Duodenal mucosa (tissue), 2 donors: ENCODE results near the gene QPCTL.

Source experiments
- H3K27ac ChIP-seq: one replicate; pipeline ENCODE4 v1.7.0; 2013; ENCODE audit warnings: low read depth, low read length
- H3K27me3 ChIP-seq, 2 donors: one replicate each; pipeline ENCODE4 v1.7.0; 2013; ENCODE audit warnings: low read length in 2 of 2, control low read depth in 1 of 2; ENCODE audit not compliant: insufficient read depth in 2 of 2, control insufficient read depth in 1 of 2
- H3K36me3 ChIP-seq, 2 donors: one replicate each; pipeline ENCODE4 v1.7.0; 2013; ENCODE audit warnings: low read length in 2 of 2, control low read depth in 1 of 2; ENCODE audit not compliant: insufficient read depth in 2 of 2, control insufficient read depth in 1 of 2
- H3K4me1 ChIP-seq, 2 donors: one replicate each; pipeline ENCODE4 v1.7.0; 2013; ENCODE audit warnings: low read length in 2 of 2, control low read depth in 1 of 2; ENCODE audit not compliant: insufficient read depth in 2 of 2, control insufficient read depth in 1 of 2
- H3K4me3 ChIP-seq, 2 donors: one replicate each; pipeline ENCODE4 v1.7.0; 2013; ENCODE audit warnings: low read length in 2 of 2, low read depth in 1 of 2
- H3K9ac ChIP-seq, 2 donors: one replicate each; pipeline ENCODE4 v1.7.0; 2013; ENCODE audit warnings: low read length in 2 of 2, low read depth in 1 of 2
- H3K9me3 ChIP-seq, 2 donors: one replicate each; pipeline ENCODE4 v1.7.0; 2013; ENCODE audit warnings: low read length in 2 of 2, control low read depth in 1 of 2; ENCODE audit not compliant: control insufficient read depth in 1 of 2

The QPCTL gene

GRCh38 chr19:45692187-45693105 lies at the start of gene QPCTL:
Gene QPCTL (plus strand): TSS chr19:45692666. CDS start chr19:45692704, 38 bp downstream.
- Histone ChIP-seq H3K27ac (peak within 1 kb of the TSS; percentile 87), H3K36me3 (peaks cover 10 to 24% of the 10 kb centered on the region in 2 donors), H3K9ac (peak within 1 kb of the TSS; percentile 92 to 94), H3K9me3 (no peaks in the 10 kb centered on the region), H3K27me3 (no peaks in the 10 kb centered on the region), H3K4me3 (peak within 1 kb of the TSS; percentile 94 to 95), H3K4me1 (peaks cover 5 to 16% of the 10 kb centered on the region in 2 donors)

- Histone ChIP-seq H3K27me3 (peaks cover 12 to 22% of the 10 kb centered on the region in 2 donors), H3K9ac (no peak overlapping the region), H3K27ac (no peak overlapping the region), H3K4me1 (peaks cover 29 to 38% of the 10 kb centered on the region in 2 donors), H3K4me3 (peak overlapping the region; percentile 8 to 28), H3K36me3 (no peaks in the 10 kb centered on the region), H3K9me3 (no peaks in the 10 kb centered on the region)
Measured at GRCh38 chr19:45643024-45643926, 49.2 kb upstream of the QPCTL start.

- Histone ChIP-seq H3K9ac (no peak overlapping the region), H3K27ac (no peak overlapping the region), H3K27me3 (peaks cover 12 to 22% of the 10 kb centered on the region in 2 donors), H3K4me3 (no peak overlapping the region), H3K36me3 (no peaks in the 10 kb centered on the region), H3K4me1 (peaks cover 26 to 29% of the 10 kb centered on the region in 2 donors), H3K9me3 (no peaks in the 10 kb centered on the region)
Measured at GRCh38 chr19:45643927-45644771, 48.3 kb upstream of the QPCTL start.

- H3K4me1 ChIP-seq, result peaks cover 26 to 29% of the 10 kb centered on the region in 2 donors
- H3K4me3 ChIP-seq, result peak overlapping the region; percentile 43 to 46
Measured at GRCh38 chr19:45645068-45645630, 47.3 kb upstream of the QPCTL start.

GRCh38 chr19:45645631-45646344 lies 46.7 kb upstream of the QPCTL start:
- Histone ChIP-seq H3K27ac (no peak overlapping the region), H3K36me3 (no peaks in the 10 kb centered on the region), H3K4me3 (peak overlapping the region; percentile 43 to 46), H3K9ac (no peak overlapping the region), H3K9me3 (no peaks in the 10 kb centered on the region), H3K4me1 (peaks cover 24 to 28% of the 10 kb centered on the region in 2 donors), H3K27me3 (peaks cover 12 to 22% of the 10 kb centered on the region in 2 donors)

More at GRCh38 chr19:45645068-45645630, 47.3 kb upstream of the QPCTL start:
- H3K9me3 ChIP-seq, result no peaks in the 10 kb centered on the region
- no peak overlapping the region for H3K9ac ChIP-seq
- H3K27ac ChIP-seq, result no peak overlapping the region
- H3K27me3 ChIP-seq, result peaks cover 12 to 22% of the 10 kb centered on the region in 2 donors
- no peaks in the 10 kb centered on the region for H3K36me3 ChIP-seq

- Histone ChIP-seq H3K27ac (no peak overlapping the region), H3K36me3 (no peaks in the 10 kb centered on the region), H3K4me3 (peak overlapping the region in 1 of 2 donors; percentile 43), H3K4me1 (peaks cover 19 to 22% of the 10 kb centered on the region in 2 donors), H3K9ac (no peak overlapping the region), H3K27me3 (peaks cover 12 to 22% of the 10 kb centered on the region in 2 donors), H3K9me3 (no peaks in the 10 kb centered on the region)
Measured at GRCh38 chr19:45646345-45646698, 46.1 kb upstream of the QPCTL start.

GRCh38 chr19:45650722-45651121 lies 41.7 kb upstream of the QPCTL start:
- Histone ChIP-seq H3K27me3 (no peaks in the 10 kb centered on the region), H3K27ac (no peak overlapping the region), H3K9ac (no peak overlapping the region), H3K4me1 (peaks cover 0 to 7% of the 10 kb centered on the region in 2 donors), H3K9me3 (no peaks in the 10 kb centered on the region), H3K4me3 (no peak overlapping the region), H3K36me3 (no peaks in the 10 kb centered on the region)

GRCh38 chr19:45653634-45654033 lies 38.8 kb upstream of the QPCTL start:
- Histone ChIP-seq H3K4me1 (no peaks in the 10 kb centered on the region), H3K27me3 (no peaks in the 10 kb centered on the region), H3K9me3 (no peaks in the 10 kb centered on the region), H3K27ac (no peak overlapping the region), H3K36me3 (no peaks in the 10 kb centered on the region), H3K4me3 (no peak overlapping the region), H3K9ac (no peak overlapping the region)

- no peaks in the 10 kb centered on the region for H3K36me3 ChIP-seq
- H3K27me3 ChIP-seq, result no peaks in the 10 kb centered on the region
- H3K27ac ChIP-seq, result no peak overlapping the region
- no peaks in the 10 kb centered on the region for H3K9me3 ChIP-seq
- no peaks in the 10 kb centered on the region for H3K4me1 ChIP-seq
- H3K9ac ChIP-seq, result no peak overlapping the region
- no peak overlapping the region for H3K4me3 ChIP-seq
Measured at GRCh38 chr19:45655073-45655472, 37.4 kb upstream of the QPCTL start.
